Measurements from ENCODE around the gene HYAL2.

The HYAL2 gene

GRCh38 chr3:50350527-50351322 is 28.2 kb upstream of the HYAL2 start, which contains the start of the genes CYB561D2 and NPRL2:
TSS of gene CYB561D2 (plus strand) at chr3:50350862. CDS start at chr3:50351434, 572 bp downstream.
TSS of gene NPRL2 (minus strand) at chr3:50350775. CDS start at chr3:50350652, 123 bp downstream.
- peak within 1 kb of the TSS; percentile 40 for H2AFZ ChIP-seq (ENCODE audit: low read depth, low read length, severe bottlenecking)
- peak within 1 kb of the TSS; percentile 95 for H3K4me2 ChIP-seq (ENCODE audit: low read depth, low read length, poor library complexity, severe bottlenecking)
- H3K9ac ChIP-seq (ENCODE audit: low read length), result peak within 1 kb of the TSS; percentile 81
- peaks cover 16% of the 10 kb centered on the region for H3K79me2 ChIP-seq (ENCODE audit: insufficient read depth, low read length)
- peak within 1 kb of the TSS; percentile 75 for H3K4me3 ChIP-seq (ENCODE audit: insufficient read depth, low read length, poor library complexity, severe bottlenecking)
- H4K20me1 ChIP-seq (ENCODE audit: low read depth, low read length), result no peaks in the 10 kb centered on the region
- no peaks in the 10 kb centered on the region for H3K36me3 ChIP-seq (ENCODE audit: low read length)
- TF ChIP-seq EZH2phosphoT487 (conservative IDR thresholded peaks at IDR 0.05; ENCODE audit: low read length) (no peak), CTCF (IDR thresholded peaks at IDR 0.05; ENCODE audit: insufficient read depth, low read length, poor library complexity, severe bottlenecking) (no peak)
- peak within 1 kb of the TSS; percentile 81 for H3K27ac ChIP-seq (ENCODE audit: low read depth, low read length)
- no peaks in the 10 kb centered on the region for H3K27me3 ChIP-seq (ENCODE audit: low read length)
- H3F3A ChIP-seq (ENCODE audit: insufficient read depth), result no peaks in the 10 kb centered on the region; the same call in 1 of the 2 replicates
- no peaks in the 10 kb centered on the region for H3K9me2 ChIP-seq (replicated peaks; ENCODE audit: insufficient read depth, low read length)
- H3K9me3 ChIP-seq (ENCODE audit: insufficient read depth, low read length), result no peaks in the 10 kb centered on the region

- Histone ChIP-seq H3K36me3 (ENCODE audit: low read length) (no peaks in the 10 kb centered on the region), H3K4me2 (ENCODE audit: low read depth, low read length, poor library complexity, severe bottlenecking) (peak overlapping the region; percentile 95), H2AFZ (ENCODE audit: low read depth, low read length, severe bottlenecking) (peak overlapping the region; percentile 40), H3K4me3 (ENCODE audit: insufficient read depth, low read length, poor library complexity, severe bottlenecking) (peak overlapping the region; percentile 75), H3K9ac (ENCODE audit: low read length) (peak overlapping the region; percentile 81), H3K79me2 (ENCODE audit: insufficient read depth, low read length) (peaks cover 16% of the 10 kb centered on the region), H3K9me2 (replicated peaks; ENCODE audit: insufficient read depth, low read length) (no peaks in the 10 kb centered on the region), H3K27me3 (ENCODE audit: low read length) (no peaks in the 10 kb centered on the region), H3F3A (ENCODE audit: insufficient read depth) (no peaks in the 10 kb centered on the region; the same call in 1 of the 2 replicates), H3K9me3 (ENCODE audit: insufficient read depth, low read length) (no peaks in the 10 kb centered on the region), H3K27ac (ENCODE audit: low read depth, low read length) (peak overlapping the region; percentile 81; the same call in 1 of the 2 replicates), H4K20me1 (ENCODE audit: low read depth, low read length) (no peaks in the 10 kb centered on the region)
- TF ChIP-seq CTCF (IDR thresholded peaks at IDR 0.05; ENCODE audit: insufficient read depth, low read length, poor library complexity, severe bottlenecking), result no peak
- no peak for TF ChIP-seq EZH2phosphoT487 (conservative IDR thresholded peaks at IDR 0.05; ENCODE audit: low read length)
Observed at GRCh38 chr3:50350213-50350526, 27.6 kb upstream of the HYAL2 start.

GRCh38 chr3:50347187-50347813 is 24.8 kb upstream of the HYAL2 start:
- Histone ChIP-seq H3K4me3 (ENCODE audit: insufficient read depth, low read length, poor library complexity, severe bottlenecking) (no peak overlapping the region), H3K79me2 (ENCODE audit: insufficient read depth, low read length) (peaks cover 16% of the 10 kb centered on the region), H3K36me3 (ENCODE audit: low read length) (no peaks in the 10 kb centered on the region), H3K9ac (ENCODE audit: low read length) (no peak overlapping the region), H3K27me3 (ENCODE audit: low read length) (no peaks in the 10 kb centered on the region), H3K27ac (ENCODE audit: low read depth, low read length) (no peak overlapping the region), H4K20me1 (ENCODE audit: low read depth, low read length) (no peaks in the 10 kb centered on the region), H2AFZ (ENCODE audit: low read depth, low read length, severe bottlenecking) (no peak overlapping the region), H3F3A (ENCODE audit: insufficient read depth) (no peaks in the 10 kb centered on the region), H3K4me2 (ENCODE audit: low read depth, low read length, poor library complexity, severe bottlenecking) (no peak overlapping the region), H3K9me2 (replicated peaks; ENCODE audit: insufficient read depth, low read length) (no peaks in the 10 kb centered on the region), H3K9me3 (ENCODE audit: insufficient read depth, low read length) (no peaks in the 10 kb centered on the region)
- no peak for TF ChIP-seq EZH2phosphoT487 (conservative IDR thresholded peaks at IDR 0.05; ENCODE audit: low read length)
- TF ChIP-seq CTCF (IDR thresholded peaks at IDR 0.05; ENCODE audit: insufficient read depth, low read length, poor library complexity, severe bottlenecking), result peak; percentile 63
